ENCODE data around the gene CDC42BPA. TPM values are rescaled to one million over a fixed set of nuclear protein-coding genes. Genes with fewer than 3 reads are reported as not detected.

The CDC42BPA gene
- total and polyA plus RNA-seq, 9 of the 15 experiments (the other 6 are each of a cell fraction or from before 2014, with no cell fraction given), result 8.0 to 77.5 (median 52.1) TPM

- no peak for TF ChIP-seq MITF (IDR thresholded peaks at IDR 0.05)
- no peak for TF ChIP-seq EP300 (IDR thresholded peaks at IDR 0.05; ENCODE audit: low read length)
- no peak for TF ChIP-seq USF1 (CRISPR knock-in tag; IDR thresholded peaks at IDR 0.05)
- no peak for TF ChIP-seq THRA (IDR thresholded peaks at IDR 0.05)
- TF ChIP-seq CBFA2T2 (conservative IDR thresholded peaks at IDR 0.05), result no peak
- Histone ChIP-seq H3K36me3 (ENCODE audit: control insufficient read depth, insufficient read depth, low read length) (peaks cover 21% of the 10 kb centered on the region), H3K27me3 (ENCODE audit: control insufficient read depth in 2 of 2, insufficient read depth in 2 of 2, low read length in 2 of 2) (no peaks in the 10 kb centered on the region), H3K9me1 (ENCODE audit: control insufficient read depth, insufficient read depth, low read length) (no peaks in the 10 kb centered on the region), H3K4me3 (no peak overlapping the region), H2AFZ (ENCODE audit: low read depth, low read length) (no peak overlapping the region), H3K79me2 (ENCODE audit: control insufficient read depth, insufficient read depth, low read length) (peaks cover 78% of the 10 kb centered on the region), H3K4me2 (ENCODE audit: insufficient read depth, low read length) (no peak overlapping the region), H3K9ac (ENCODE audit: insufficient read depth in 1 of 2, low read depth in 2 of 2, low read length in 2 of 2) (no peak overlapping the region), H3K4me1 (replicated peaks in 1 of 2; ENCODE audit: control insufficient read depth in 2 of 2, insufficient read depth in 2 of 2, low read length in 2 of 2) (peaks cover 0 to 6% of the 10 kb centered on the region in 2 experiments; a peak in 1 of 5 replicates), H3K9me3 (replicated peaks; ENCODE audit: control insufficient read depth, insufficient read depth, low read depth, low read length) (no peaks in the 10 kb centered on the region), H4K20me1 (replicated peaks; ENCODE audit: control insufficient read depth, insufficient read depth, low read length) (0 out of 2 replicates have a peak, but pooled peaks cover 5% of the 10 kb centered on the region), H3K27ac (ENCODE audit: extremely low read depth, low read depth, low read length) (no peak overlapping the region)
- CTCF ChIA-PET (ENCODE audit: low intra/inter-chr PET ratio), result no interaction called here
- intact Hi-C loops (cut with micrococcal nuclease) (no loop called here), in situ Hi-C loops (cut with MboI) (no loop called here)
- POLR2A ChIA-PET, result interaction anchor here (0.8 to 1.3 kb wide), 2 partner anchors 10 to 22 kb away, joined by 3 to 4 read pairs; no protein-coding TSS in a partner anchor
- no TSS peak for BruUV-seq (replicated peaks)
- no peak for FAIRE-seq
- 85% methylated on average over 2 of the region's 2 CpGs for WGBS (ENCODE audit: insufficient coverage, low coverage, missing lambda C conversion rate)
- no peak for ATAC-seq
- no peak for DNase-seq (ENCODE audit: extremely low read depth in 1 of 4, low spot score in 3 of 4)
Observed at GRCh38 chr1:227215863-227216510, 102.3 kb downstream of the CDC42BPA start.
